ENCODE data around the gene HOXD8. TPM values are rescaled to one million over a fixed set of nuclear protein-coding genes. Genes with fewer than 3 reads are reported as not detected.

HOXD8 gene
- total and polyA plus RNA-seq, 10 of the 15 experiments (the other 5 are each of a cell fraction or from before 2014, with no cell fraction given), result not detected

- Histone ChIP-seq H4K20me1 (ENCODE audit: control insufficient read depth, insufficient read depth) (no peaks in the 10 kb centered on the region), H3K4me2 (ENCODE audit: control insufficient read depth, insufficient read depth) (no peak within 1 kb of the TSS), H3K4me1 (ENCODE audit: control insufficient read depth, insufficient read depth, low read length) (peaks cover 3% of the 10 kb centered on the region; the same call in 1 of the 2 replicates), H2AFZ (ENCODE audit: control insufficient read depth, low read depth, low read length) (no peak within 1 kb of the TSS), H3K27me3 (replicated peaks in 1 of 2; ENCODE audit: control insufficient read depth in 2 of 2, insufficient read depth in 2 of 2, low read length in 1 of 2) (peaks cover 17 to 41% of the 10 kb centered on the region in 2 experiments), H3K9me3 (replicated peaks; ENCODE audit: control insufficient read depth, insufficient read depth, low read length) (no peaks in the 10 kb centered on the region; the same call in 2 of the 3 replicates), H3K79me2 (ENCODE audit: control insufficient read depth, insufficient read depth, low read length) (no peaks in the 10 kb centered on the region), H3K36me3 (ENCODE audit: control insufficient read depth in 2 of 2, insufficient read depth in 2 of 2, low read length in 1 of 2) (no peaks in the 10 kb centered on the region), H3K27ac (ENCODE audit: control insufficient read depth, insufficient read depth) (no peak within 1 kb of the TSS), H3K4me3 (no peak within 1 kb of the TSS), H3K9ac (ENCODE audit: control insufficient read depth, insufficient read depth, low read length) (no peak within 1 kb of the TSS)
- ATAC-seq (no peak), DNase-seq (ENCODE audit: low read depth, low spot score) (no peak), FAIRE-seq (no peak)
- ChIA-PET CTCF (interaction anchor here (0.8 kb wide), 1 partner anchor 411 kb away, joined by 3 read pairs; no protein-coding TSS in a partner anchor), SMC1A (ENCODE audit: uncharacterized antibody, unreplicated experiment) (no interaction called here), RAD21 (ENCODE audit: unreplicated experiment) (no interaction called here), POLR2A (no interaction called here)
- intact Hi-C loops (cut with micrococcal nuclease; ENCODE audit: unreplicated experiment) (no loop called here), in situ Hi-C loops (cut with MboI) (loop anchor here (5.0 kb wide), 2 partner anchors 413 to 733 kb away; no protein-coding TSS in a partner anchor)
- WGBS (ENCODE audit: insufficient coverage, insufficient replicate concordance, low lambda C conversion rate, missing lambda C conversion rate), result 58% methylated on average over 54 of the region's 70 CpGs
- BruUV-seq (replicated peaks), result no TSS peak
- TF ChIP-seq EZH2 (IDR thresholded peaks at IDR 0.05; ENCODE audit: borderline replicate concordance, control insufficient read depth, low read depth, low read length) (no peak), RBBP5 (conservative IDR thresholded peaks at IDR 0.05) (no peak), ESRRA (IDR thresholded peaks at IDR 0.05; ENCODE audit: low read length) (no peak), ZBTB4 (CRISPR knock-in tag; IDR thresholded peaks at IDR 0.05) (no peak), JUND (IDR thresholded peaks at IDR 0.05; ENCODE audit: low read depth, low read length) (no peak), SREBF1 (IDR thresholded peaks at IDR 0.05; ENCODE audit: low read length) (no peak), EP300 (IDR thresholded peaks at IDR 0.05; ENCODE audit: borderline replicate concordance in 1 of 2, control insufficient read depth in 1 of 2, low read depth in 2 of 2, low read length in 2 of 2) (no peak), TBL1XR1 (IDR thresholded peaks at IDR 0.05; ENCODE audit: low read depth, low read length) (no peak), CUX1 (IDR thresholded peaks at IDR 0.05; ENCODE audit: insufficient replicate concordance, low read depth, low read length) (no peak), HCFC1 (IDR thresholded peaks at IDR 0.05; ENCODE audit: low read length) (no peak)
Observed at GRCh38 chr2:176099728-176100546, 29.6 kb upstream of the HOXD8 start, which contains the start of gene HOXD12. Gene HOXD12, plus strand, starts transcription at chr2:176099795. Its CDS starts 7 bp downstream, at chr2:176099802.
